AG04449 (cell line): Measurements from ENCODE around the gene CNTN4.

Experiments
- CTCF ChIA-PET: fragments of 350-600 bp; formaldehyde crosslinking; extraction: SDS; loops from one replicate; lab custom pipeline; 2021; ENCODE audit warnings: antibody characterized with exemption; lab: Yijun Ruan, JAX
- POLR2A ChIA-PET: fragments of 400-600, 350-600 bp; formaldehyde crosslinking; extraction: SDS; loops from one replicate; lab custom pipeline; 2020; ENCODE audit warnings: antibody characterized with exemption, inconsistent platforms; lab: Yijun Ruan, JAX
- DNase-seq: peaks from one replicate; pipeline ENCODE4 v3.0.0-alpha.2; 2010; ENCODE audit warnings: low read depth, low spot score
- H3K4me3 ChIP-seq: 2 replicates; pipeline ENCODE4 v1.5.1; 2011; ENCODE audit warnings: low read depth, mild to moderate bottlenecking, control low read depth, low read length
- CTCF ChIP-seq: IDR thresholded peaks from one replicate; pipeline ENCODE4 v1.5.1; 2011; ENCODE audit warnings: mild to moderate bottlenecking, moderate library complexity, low read length, control low read depth, inconsistent platforms; ENCODE audit not compliant: insufficient read depth; ENCODE audit errors: missing control alignments

Gene CNTN4

GRCh38 chr3:2558796-2559195, 460.1 kb downstream of the CNTN4 start:
- ChIA-PET POLR2A (no interaction called here), CTCF (no interaction called here)
- no peak overlapping the region for H3K4me3 ChIP-seq
- DNase-seq, result no peak
- TF ChIP-seq CTCF, result no peak

- POLR2A ChIA-PET, result no interaction called here
- DNase-seq, result no peak
- no peak for TF ChIP-seq CTCF
- H3K4me3 ChIP-seq, result no peak overlapping the region
- CTCF ChIA-PET, result no interaction called here
Observed at GRCh38 chr3:2567451-2567850, 468.8 kb downstream of the CNTN4 start.

GRCh38 chr3:2568156-2568555, 469.5 kb downstream of the CNTN4 start:
- ChIA-PET POLR2A (no interaction called here), CTCF (no interaction called here)
- no peak for TF ChIP-seq CTCF

GRCh38 chr3:2568929-2569328, 470.3 kb downstream of the CNTN4 start:
- no peak overlapping the region for H3K4me3 ChIP-seq
- TF ChIP-seq CTCF, result no peak
- ChIA-PET CTCF (no interaction called here), POLR2A (no interaction called here)
- DNase-seq, result no peak

More at GRCh38 chr3:2568156-2568555, 469.5 kb downstream of the CNTN4 start:
- no peak for DNase-seq
- no peak overlapping the region for H3K4me3 ChIP-seq

GRCh38 chr3:2577571-2577970, 478.9 kb downstream of the CNTN4 start:
- CTCF ChIA-PET, result no interaction called here
- no peak for TF ChIP-seq CTCF
- POLR2A ChIA-PET, result no interaction called here
- H3K4me3 ChIP-seq, result no peak overlapping the region
- no peak for DNase-seq

GRCh38 chr3:2578560-2578959, 479.9 kb downstream of the CNTN4 start:
- no peak for DNase-seq
- no peak overlapping the region for H3K4me3 ChIP-seq
- no peak for TF ChIP-seq CTCF
- CTCF ChIA-PET, result no interaction called here
- POLR2A ChIA-PET, result no interaction called here

GRCh38 chr3:2579206-2579605, 480.5 kb downstream of the CNTN4 start:
- ChIA-PET CTCF (no interaction called here), POLR2A (no interaction called here)
- DNase-seq, result no peak
- no peak overlapping the region for H3K4me3 ChIP-seq
- TF ChIP-seq CTCF, result no peak
